Neural progenitor cell (in vitro differentiated cells): ENCODE data around the gene TLR10.

ENCODE experiments used
- CTCF ChIP-seq: fragments of 200-600 bp; sonication (generic); IDR thresholded peaks from 2 replicates; pipeline ENCODE4 v1.5.1; 2017; ENCODE audit warnings: antibody characterized with exemption, mild to moderate bottlenecking
- EZH2phosphoT487 ChIP-seq: fragments of 200-600 bp; sonication (generic); IDR thresholded peaks from 2 replicates; pipeline ENCODE4 v1.6.1; 2017; ENCODE audit warnings: antibody characterized with exemption

GRCh38 chr4:38730830-38731646 lies 51.8 kb downstream of the TLR10 start:
- TF ChIP-seq CTCF (peak; percentile 99), EZH2phosphoT487 (no peak)
